SK-N-SH (cell line): ENCODE measurements around the gene ZNF282. TPM values are rescaled to one million over a fixed set of nuclear protein-coding genes. Genes with fewer than 3 reads are reported as not detected.

Experiments
- CTCF ChIA-PET: fragments of 300-600, 350-600 bp; formaldehyde crosslinking; extraction: SDS; loops from one replicate; lab custom pipeline; 2021; lab: Yijun Ruan, JAX
- POLR2A ChIA-PET: fragments of 350-600 bp; sonication (Branson Sonifier 250); formaldehyde crosslinking; extraction: SDS; loops from one replicate; lab custom pipeline; 2020; ENCODE audit warnings: antibody characterized with exemption, inconsistent platforms; lab: Yijun Ruan, JAX
- DNase-seq: peaks from one replicate; pipeline ENCODE4 v3.0.0; 2012
- H2AFZ ChIP-seq: fragments of 200-600 bp; sonication (generic); 2 replicates; pipeline ENCODE4 v1.8.1; 2016; ENCODE audit warnings: antibody characterized with exemption, mild to moderate bottlenecking, low read depth
- H3F3A ChIP-seq: fragments of 200-600 bp; sonication (generic); replicated peaks from 2 replicates; pipeline ENCODE3; 2016; ENCODE audit warnings: antibody characterized with exemption, mild to moderate bottlenecking; ENCODE audit not compliant: insufficient read depth
- H3K27ac ChIP-seq, 2 experiments: fragments of 200-500 bp in 1 of 2; fragments of 200-600 bp in 1 of 2; sonication (Bioruptor generic) in 1 of 2; sonication (generic), shearing (Covaris generic) in 1 of 2; 2 replicates each; pipeline versions ENCODE4 v1.5.1 to v1.6.1; 2014 to 2016; ENCODE audit warnings: low read depth in 2 of 2, inconsistent platforms in 1 of 2, low read length in 1 of 2, mild to moderate bottlenecking in 1 of 2, mixed read lengths in 1 of 2
- H3K27me3 ChIP-seq: fragments of 200-600 bp; sonication (generic), shearing (Covaris generic); 2 replicates; pipeline ENCODE4 v1.6.1; 2016; ENCODE audit warnings: mixed run types; ENCODE audit not compliant: insufficient read depth
- H3K36me3 ChIP-seq, 2 experiments: fragments of 200-500 bp in 1 of 2; fragments of 200-600 bp in 1 of 2; sonication (Bioruptor generic) in 1 of 2; sonication (generic) in 1 of 2; replicated peaks in 1 of 2; 2 replicates each; pipeline versions ENCODE3 to v1.5.1; 2014 to 2016; ENCODE audit warnings: low read length in 1 of 2, mild to moderate bottlenecking in 1 of 2; ENCODE audit not compliant: insufficient read depth in 2 of 2, control insufficient read depth in 1 of 2
- H3K4me1 ChIP-seq, 2 experiments: fragments of 200-500 bp in 1 of 2; fragments of 200-600 bp in 1 of 2; sonication (Bioruptor generic) in 1 of 2; sonication (generic), shearing (Covaris generic) in 1 of 2; 2 replicates each; pipeline versions ENCODE4 v1.5.1 to v1.6.1; 2014 to 2016; ENCODE audit warnings: low read depth in 1 of 2, low read length in 1 of 2, mixed run types in 1 of 2; ENCODE audit not compliant: insufficient read depth in 2 of 2, control insufficient read depth in 1 of 2
- H3K4me2 ChIP-seq: fragments of 200-600 bp; sonication (generic), shearing (Covaris generic); 2 replicates; pipeline ENCODE4 v1.6.1; 2017; ENCODE audit warnings: mixed run types
- H3K4me3 ChIP-seq, 2 experiments: fragments of 200-500 bp in 1 of 2; fragments of 200-600 bp in 1 of 2; sonication (Bioruptor generic) in 1 of 2; sonication (generic), shearing (Covaris generic) in 1 of 2; 2 replicates each; pipeline versions ENCODE4 v1.5.1 to v1.8.1; 2014 to 2016; ENCODE audit warnings: low read depth in 2 of 2, inconsistent platforms in 1 of 2, low read length in 1 of 2, mild to moderate bottlenecking in 1 of 2, mixed read lengths in 1 of 2, moderate library complexity in 1 of 2
- H3K79me2 ChIP-seq: fragments of 200-600 bp; sonication (generic); 2 replicates; pipeline ENCODE4 v1.8.1; 2017; ENCODE audit warnings: mild to moderate bottlenecking; ENCODE audit not compliant: insufficient read depth
- H3K9ac ChIP-seq: fragments of 200-600 bp; sonication (generic); 2 replicates; pipeline ENCODE4 v1.6.1; 2017; ENCODE audit warnings: mixed run types
- H3K9me2 ChIP-seq: fragments of 200-600 bp; sonication (generic); 2 replicates; pipeline ENCODE4 v1.6.1; 2017; ENCODE audit warnings: mixed run types
- H3K9me3 ChIP-seq: fragments of 200-600 bp; sonication (generic); 2 replicates; pipeline ENCODE4 v1.6.1; 2017; ENCODE audit warnings: mixed run types, mild to moderate bottlenecking, moderate library complexity
- H4K20me1 ChIP-seq: fragments of 200-600 bp; sonication (generic); 2 replicates; pipeline ENCODE4 v1.6.1; 2017; ENCODE audit warnings: mild to moderate bottlenecking, mixed run types; ENCODE audit not compliant: insufficient read depth
- FOSL2 ChIP-seq: IDR thresholded peaks from 2 replicates; pipeline ENCODE4 v1.4.0; 2012; ENCODE audit warnings: low read depth, mild to moderate bottlenecking, moderate library complexity, borderline replicate concordance
- GATA2 ChIP-seq: sonication (generic); formaldehyde crosslinking; IDR thresholded peaks from 2 replicates; pipeline ENCODE4 v1.5.0; 2020; ENCODE audit warnings: mild to moderate bottlenecking, missing genetic modification reagents
- MXI1 ChIP-seq: IDR thresholded peaks from 2 replicates; pipeline ENCODE4 v1.6.1; 2012; ENCODE audit warnings: mild to moderate bottlenecking, low read depth, low read length, improper control_type of control experiment
- PBX3 ChIP-seq: IDR thresholded peaks from 2 replicates; pipeline ENCODE4; 2012
- RCOR1 ChIP-seq: fragments of 150-350 bp; IDR thresholded peaks from 2 replicates; pipeline ENCODE4 v1.6.1; 2017; ENCODE audit warnings: antibody characterized with exemption, low read length
- RFX5 ChIP-seq: IDR thresholded peaks from 2 replicates; pipeline ENCODE4 v1.6.1; 2012; ENCODE audit warnings: mild to moderate bottlenecking, improper control_type of control experiment, low read length
- RXRA ChIP-seq: IDR thresholded peaks from 2 replicates; pipeline ENCODE4 v1.4.0; 2012; ENCODE audit warnings: low read depth, mild to moderate bottlenecking, borderline replicate concordance
- SIN3A ChIP-seq: IDR thresholded peaks from 2 replicates; pipeline ENCODE4 v1.6.1; 2012; ENCODE audit warnings: low read depth, mild to moderate bottlenecking, low read length, moderate library complexity, borderline replicate concordance
- WGBS: methylation state at CpG from one replicate; pipeline ENCODE4 v1.1.6; 2017; ENCODE audit warnings: low lambda C conversion rate; 5-methylcytosine and 5-hydroxymethylcytosine counted together
- polyA plus RNA-seq, 3 experiments: library from polyadenylated mRNA; depleted of rRNA; stranded (reverse); fragments of >200 nt; gene quantifications; 2 replicates each; pipeline ENCODE4 v1.2.3, GENCODE V29; 2012
- TF ChIP-seq, protein P1 (sequence below): fragments of 150-350 bp; IDR thresholded peaks from 2 replicates; pipeline ENCODE4 v1.6.1; 2016; ENCODE audit warnings: mild to moderate bottlenecking, low read depth, low read length

ZNF282 gene
- polyA plus RNA-seq, 1 of the 3 experiments (the other 2 are of a cell fraction), result 17.9 TPM

- Histone ChIP-seq H3K4me3 (peak overlapping the region; percentile 82 to 96), H3K27ac (no peak overlapping the region), H3F3A (peaks cover 10% of the 10 kb centered on the region), H3K27me3 (no peaks in the 10 kb centered on the region), H3K4me1 (peaks cover 0 to 13% of the 10 kb centered on the region in 2 experiments; a peak in 2 of 4 replicates), H4K20me1 (0 out of 2 replicates have a peak, but pooled peaks cover 3% of the 10 kb centered on the region)
- DNase-seq, result no peak
- WGBS, result 62% methylated on average over 5 of the region's 5 CpGs
- TF ChIP-seq, protein P1, sequence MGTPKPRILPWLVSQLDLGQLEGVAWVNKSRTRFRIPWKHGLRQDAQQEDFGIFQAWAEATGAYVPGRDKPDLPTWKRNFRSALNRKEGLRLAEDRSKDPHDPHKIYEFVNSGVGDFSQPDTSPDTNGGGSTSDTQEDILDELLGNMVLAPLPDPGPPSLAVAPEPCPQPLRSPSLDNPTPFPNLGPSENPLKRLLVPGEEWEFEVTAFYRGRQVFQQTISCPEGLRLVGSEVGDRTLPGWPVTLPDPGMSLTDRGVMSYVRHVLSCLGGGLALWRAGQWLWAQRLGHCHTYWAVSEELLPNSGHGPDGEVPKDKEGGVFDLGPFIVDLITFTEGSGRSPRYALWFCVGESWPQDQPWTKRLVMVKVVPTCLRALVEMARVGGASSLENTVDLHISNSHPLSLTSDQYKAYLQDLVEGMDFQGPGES, result no peak
- no peak for TF ChIP-seq RFX5
- TF ChIP-seq, all 33 proteins: peak for 0
- peak overlapping the region; percentile 95 for H3K4me2 ChIP-seq
- ChIA-PET POLR2A (no interaction called here), CTCF (interaction anchor here (1.0 to 3.4 kb wide), 5 partner anchors 21 to 502 kb away, joined by 3 to 25 read pairs (median 3); partner anchors contain the start of genes ZNF282 and ZNF783)
- H2AFZ ChIP-seq, result no peak overlapping the region
- H3K9me3 ChIP-seq, result peaks cover 14% of the 10 kb centered on the region; the same call in 1 of the 2 replicates
- H3K36me3 ChIP-seq, result peaks cover 0 to 25% of the 10 kb centered on the region in 2 experiments
- H3K79me2 ChIP-seq, result peaks cover 60% of the 10 kb centered on the region
- H3K9me2 ChIP-seq, result no peaks in the 10 kb centered on the region
- H3K9ac ChIP-seq, result peak overlapping the region; percentile 91; the same call in 1 of the 2 replicates
Observed at GRCh38 chr7:149240637-149241036, 45.3 kb downstream of the ZNF282 start.

- 0 out of 2 replicates have a peak, but pooled peaks cover 8% of the 10 kb centered on the region for H4K20me1 ChIP-seq
- peaks cover 7% of the 10 kb centered on the region for H3F3A ChIP-seq
- H3K4me1 ChIP-seq, result peaks cover 0 to 13% of the 10 kb centered on the region in 2 experiments; a peak in 2 of 4 replicates
- peaks cover 0 to 25% of the 10 kb centered on the region in 2 experiments for H3K36me3 ChIP-seq
- DNase-seq, result no peak
- H3K4me2 ChIP-seq, result no peak overlapping the region
- CTCF ChIA-PET, result interaction anchor here (1.2 to 3.4 kb wide), 2 partner anchors 20 to 501 kb away, joined by 3 to 25 read pairs; partner anchors contain the start of gene ZNF783
- H3K4me3 ChIP-seq, result no peak overlapping the region
- H3K9ac ChIP-seq, result no peak overlapping the region
- WGBS, result 93% methylated on average over 5 of the region's 5 CpGs
- TF ChIP-seq GATA2 (CRISPR knock-in tag) (no peak), RCOR1 (no peak), PBX3 (no peak), MXI1 (no peak), RXRA (no peak), FOSL2 (no peak), SIN3A (no peak)
- TF ChIP-seq, all 33 proteins: peak for 0
- Histone ChIP-seq H2AFZ (no peak overlapping the region), H3K27ac (no peak overlapping the region), H3K9me3 (peaks cover 14% of the 10 kb centered on the region; the same call in 1 of the 2 replicates), H3K79me2 (peaks cover 70% of the 10 kb centered on the region), H3K9me2 (no peaks in the 10 kb centered on the region), H3K27me3 (no peaks in the 10 kb centered on the region)
- POLR2A ChIA-PET, result interaction anchor here (0.7 kb wide), 1 partner anchor 66 kb away, joined by 3 read pairs; no protein-coding TSS in a partner anchor
Observed at GRCh38 chr7:149241696-149242095, 46.4 kb downstream of the ZNF282 start.
